Central memory CD8-positive, alpha-beta T cell (primary cell): ENCODE results near the gene KDM5B.
A peak's percentile ranks its signal among the peaks of the same experiment; 100 is the strongest.

Experiments
- ATAC-seq: fragments of 150-1000 bp; cut with Tn5 transposase; replicated peaks from 2 replicates; pipeline ENCODE4 v1.10.0; 2022; ENCODE audit warnings: mild to moderate bottlenecking, moderate FRiP score, moderate number of reproducible peaks; ENCODE audit not compliant: poor library complexity, severe bottlenecking; ENCODE audit errors: extremely low read depth
- DNase-seq, 2 donors: peaks; one replicate each; pipeline ENCODE4 v3.0.0; 2021; ENCODE audit warnings: low spot score in 2 of 2
- H3K27ac Mint-ChIP-seq: one replicate; pipeline ENCODE4 v1.8.0; 2022; ENCODE audit warnings: low read depth, mild to moderate bottlenecking, moderate library complexity, mixed read lengths
- H3K27me3 Mint-ChIP-seq: one replicate; pipeline ENCODE4 v1.8.0; 2022; ENCODE audit warnings: mixed read lengths
- H3K36me3 Mint-ChIP-seq: one replicate; pipeline ENCODE4 v1.8.0; 2022; ENCODE audit warnings: mild to moderate bottlenecking, moderate library complexity, mixed read lengths; ENCODE audit not compliant: insufficient read depth
- H3K4me1 Mint-ChIP-seq: one replicate; pipeline ENCODE4 v1.8.0; 2022; ENCODE audit warnings: mixed read lengths
- H3K4me3 Mint-ChIP-seq: one replicate; pipeline ENCODE4 v1.8.0; 2022; ENCODE audit warnings: mild to moderate bottlenecking, moderate library complexity, mixed read lengths
- H3K9me3 Mint-ChIP-seq: one replicate; pipeline ENCODE4 v1.8.0; 2022; ENCODE audit warnings: mixed read lengths

The KDM5B gene

DNA sequence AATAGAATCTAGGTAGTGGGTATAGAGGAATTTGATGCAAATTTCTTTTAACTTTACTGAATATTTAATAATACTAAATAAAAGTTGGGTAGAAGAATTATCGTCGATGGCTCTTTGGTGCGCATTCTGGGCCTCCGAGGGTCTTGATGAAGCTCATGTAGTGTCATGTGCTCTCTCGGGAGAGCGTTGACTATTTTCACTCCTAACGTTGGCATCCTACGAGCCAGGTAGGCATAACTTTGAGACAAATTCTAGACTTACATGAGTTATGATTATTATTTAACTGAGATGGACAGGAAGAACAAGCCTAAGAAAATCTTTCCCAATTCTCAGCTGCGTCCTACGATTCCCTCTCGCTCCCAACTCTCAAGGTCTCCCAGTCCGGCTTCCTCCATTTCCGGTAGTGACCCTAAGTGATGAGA, 2.0 kb upstream of the KDM5B start:
- no peak for ATAC-seq
- H3K4me1 Mint-ChIP-seq: peaks cover 41% of the 10 kb centered on the region
- no peaks in the 10 kb centered on the region for H3K27me3 Mint-ChIP-seq
- no peaks in the 10 kb centered on the region for H3K9me3 Mint-ChIP-seq
- peak overlapping the region; percentile 77 for H3K4me3 Mint-ChIP-seq
- H3K36me3 Mint-ChIP-seq: peaks cover 4% of the 10 kb centered on the region
- DNase-seq: no peak
- peak overlapping the region; percentile 23 for H3K27ac Mint-ChIP-seq

DNA sequence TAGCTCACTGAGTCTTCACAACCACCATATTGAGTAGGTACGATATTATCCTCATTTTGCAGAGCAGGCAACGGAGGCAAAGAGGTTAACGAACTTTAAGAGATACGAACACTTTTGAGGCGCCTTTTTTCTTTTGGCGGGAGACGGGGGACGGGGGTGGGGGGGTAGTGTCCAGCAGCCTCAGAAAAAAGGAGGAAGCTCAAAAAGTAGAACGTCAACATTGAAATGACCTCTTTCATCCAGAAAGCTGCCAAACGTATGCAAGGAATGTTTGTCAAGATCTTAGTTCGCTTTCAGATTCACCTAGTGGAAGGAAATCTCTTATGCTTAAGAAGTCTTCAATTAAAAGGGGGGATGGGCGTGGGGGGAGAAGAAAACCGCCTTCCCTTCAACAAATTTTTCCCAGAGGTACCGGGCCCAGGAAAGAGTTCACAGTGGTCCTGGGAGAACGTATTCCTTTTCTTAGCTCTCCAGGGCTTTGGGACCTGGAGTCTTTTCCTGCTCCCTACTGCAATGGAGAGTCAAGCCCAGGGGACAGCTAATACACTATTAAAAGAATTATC, 1.5 kb upstream of the KDM5B start:
- peaks cover 42% of the 10 kb centered on the region for H3K4me1 Mint-ChIP-seq

DNA sequence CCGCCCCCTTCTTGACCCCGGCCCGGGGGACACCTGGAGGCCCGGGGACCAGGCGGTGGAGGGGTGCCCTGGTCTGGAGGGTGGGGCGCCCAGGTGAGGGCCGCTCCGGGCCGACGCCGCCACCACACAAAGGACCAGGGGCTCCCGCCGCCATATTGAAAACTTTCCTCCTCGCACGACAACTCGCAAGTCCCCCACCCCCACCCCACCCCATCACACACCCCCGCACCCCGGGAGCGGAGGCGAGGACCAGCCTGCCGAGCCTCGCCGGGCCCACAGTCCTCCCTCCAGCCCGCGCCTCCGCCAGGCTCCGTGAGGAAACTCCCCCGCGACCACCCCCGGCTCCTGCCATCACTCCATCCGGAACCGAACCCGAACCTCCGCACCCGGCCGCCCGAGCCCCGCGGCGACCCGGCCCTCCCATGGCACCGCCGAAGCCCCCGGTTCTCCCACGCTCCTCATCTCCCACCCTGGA, 733 bp downstream of the KDM5B start:
- H3K4me3 Mint-ChIP-seq: peak overlapping the region; percentile 77
- H3K27ac Mint-ChIP-seq: peak overlapping the region; percentile 1
- H3K4me1 Mint-ChIP-seq: peaks cover 42% of the 10 kb centered on the region
- ATAC-seq (peak; percentile 41), DNase-seq (no peak)
- H3K9me3 Mint-ChIP-seq: no peaks in the 10 kb centered on the region
- H3K36me3 Mint-ChIP-seq: peaks cover 4% of the 10 kb centered on the region
- no peaks in the 10 kb centered on the region for H3K27me3 Mint-ChIP-seq

More for the DNA sequence above, 1.5 kb upstream of the KDM5B start:
- Mint-ChIP-seq H3K27ac (no peak overlapping the region), H3K27me3 (no peaks in the 10 kb centered on the region), H3K36me3 (peaks cover 4% of the 10 kb centered on the region), H3K4me3 (peak overlapping the region; percentile 77), H3K9me3 (no peaks in the 10 kb centered on the region)
- DNase-seq: no peak
- ATAC-seq: no peak

DNA sequence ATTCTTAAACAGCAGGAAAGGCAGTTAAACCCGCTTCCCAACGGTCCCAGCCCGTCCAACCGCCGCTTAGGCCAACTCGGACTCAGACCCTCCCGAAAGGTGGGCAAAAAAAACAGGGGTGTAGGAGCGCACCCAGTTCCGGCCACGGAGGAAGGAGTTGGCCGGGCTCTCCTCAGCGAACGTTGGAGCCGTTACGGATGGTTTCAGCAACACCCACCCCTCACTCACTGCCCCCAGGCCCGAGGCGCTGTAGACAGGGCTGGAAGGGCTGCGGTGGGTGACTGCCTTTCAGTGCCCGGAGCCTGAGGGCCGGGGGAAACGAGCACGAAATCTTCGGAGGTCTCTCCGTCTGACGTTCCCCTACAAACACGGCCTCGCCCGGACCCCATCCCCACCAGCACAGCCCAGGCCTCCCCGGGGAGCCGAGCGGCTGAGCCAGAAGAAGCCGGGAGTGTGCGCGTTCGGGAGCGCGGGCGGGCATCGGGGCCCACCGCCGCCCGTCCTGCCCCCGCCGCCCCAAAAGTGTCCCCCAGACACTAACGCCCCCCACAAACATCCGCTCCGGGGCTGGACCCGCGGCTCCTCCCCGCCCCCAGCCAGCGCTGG, 1.3 kb downstream of the KDM5B start:
- peaks cover 42% of the 10 kb centered on the region for H3K4me1 Mint-ChIP-seq
- no peaks in the 10 kb centered on the region for H3K27me3 Mint-ChIP-seq
- H3K27ac Mint-ChIP-seq: peak overlapping the region; percentile 59
- no peak for DNase-seq
- no peak for ATAC-seq
- peaks cover 4% of the 10 kb centered on the region for H3K36me3 Mint-ChIP-seq
- H3K4me3 Mint-ChIP-seq: peak overlapping the region; percentile 77
- H3K9me3 Mint-ChIP-seq: no peaks in the 10 kb centered on the region

DNA sequence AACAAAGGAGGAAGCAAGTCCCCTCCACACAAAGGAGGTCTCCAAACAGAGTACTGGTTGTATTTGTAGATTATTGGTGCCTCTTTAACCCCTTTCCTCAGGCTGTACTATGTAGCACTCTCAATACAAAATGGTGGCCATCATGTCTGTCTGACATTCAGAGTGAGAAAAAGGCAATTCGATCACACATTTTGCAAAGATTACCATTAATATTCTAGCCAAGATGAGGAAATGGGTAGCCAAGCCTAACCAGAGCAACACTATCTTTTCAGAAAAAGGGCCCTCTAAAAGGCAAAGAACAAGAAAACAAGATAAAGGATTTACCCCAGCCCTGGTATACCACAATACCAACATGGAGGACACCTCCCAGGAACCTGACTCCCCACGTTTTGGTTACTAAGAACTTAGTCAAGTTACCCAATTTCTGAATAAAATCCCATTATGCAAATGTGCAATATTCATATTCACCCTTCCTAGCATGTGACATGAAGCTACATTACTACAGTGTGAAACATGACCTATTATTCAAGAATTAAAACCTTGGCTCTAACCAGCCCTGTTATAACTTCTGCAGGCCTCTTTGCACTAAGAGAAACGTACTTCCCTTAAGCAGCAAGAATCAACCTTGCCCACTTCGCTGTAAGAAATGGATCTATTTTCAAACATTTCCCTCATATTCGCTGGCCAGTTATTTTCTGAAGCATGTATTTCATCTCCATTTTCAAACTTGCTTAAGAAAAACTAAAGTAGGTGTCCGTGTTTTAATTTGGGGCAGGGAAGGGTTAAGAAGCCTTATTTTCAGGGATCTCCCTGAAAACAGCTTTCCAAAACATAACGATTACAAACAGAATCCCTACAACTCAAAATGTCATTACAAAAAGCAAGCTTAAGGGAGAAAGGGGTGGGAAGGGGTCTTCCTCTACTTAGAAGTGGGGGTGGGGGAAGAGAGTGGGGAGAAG, 2.1 kb downstream of the KDM5B start:
- H3K27me3 Mint-ChIP-seq: no peaks in the 10 kb centered on the region
- DNase-seq (no peak), ATAC-seq (no peak)
- peaks cover 4% of the 10 kb centered on the region for H3K36me3 Mint-ChIP-seq
- H3K9me3 Mint-ChIP-seq: no peaks in the 10 kb centered on the region
- peak overlapping the region; percentile 59 for H3K27ac Mint-ChIP-seq
- peak overlapping the region; percentile 77 for H3K4me3 Mint-ChIP-seq
- H3K4me1 Mint-ChIP-seq: peaks cover 34% of the 10 kb centered on the region

DNA sequence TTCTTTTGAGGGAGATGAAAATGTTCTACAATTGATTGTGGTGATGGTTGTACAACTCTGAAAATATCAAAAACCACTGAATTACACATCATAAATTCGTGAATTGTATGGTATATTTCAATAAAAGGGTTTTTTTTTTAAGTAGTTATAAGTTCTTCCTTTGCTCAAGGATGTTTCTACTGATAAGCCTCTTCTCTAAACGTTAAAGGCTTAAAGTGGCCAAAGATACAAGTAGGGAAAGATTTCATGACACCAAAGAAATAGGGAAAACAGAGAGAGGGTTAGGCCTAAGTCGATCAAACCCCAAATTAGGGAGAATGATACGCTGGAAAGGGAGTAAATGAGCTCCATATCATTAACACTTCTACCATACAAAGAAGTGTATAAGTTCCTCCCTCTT, 4.1 kb downstream of the KDM5B start:
- DNase-seq: no peak
- no peaks in the 10 kb centered on the region for H3K27me3 Mint-ChIP-seq
- H3K9me3 Mint-ChIP-seq: no peaks in the 10 kb centered on the region
- peaks cover 7% of the 10 kb centered on the region for H3K36me3 Mint-ChIP-seq
- ATAC-seq: no peak
- no peak overlapping the region for H3K4me3 Mint-ChIP-seq
- H3K4me1 Mint-ChIP-seq: peaks cover 32% of the 10 kb centered on the region
- no peak overlapping the region for H3K27ac Mint-ChIP-seq

DNA sequence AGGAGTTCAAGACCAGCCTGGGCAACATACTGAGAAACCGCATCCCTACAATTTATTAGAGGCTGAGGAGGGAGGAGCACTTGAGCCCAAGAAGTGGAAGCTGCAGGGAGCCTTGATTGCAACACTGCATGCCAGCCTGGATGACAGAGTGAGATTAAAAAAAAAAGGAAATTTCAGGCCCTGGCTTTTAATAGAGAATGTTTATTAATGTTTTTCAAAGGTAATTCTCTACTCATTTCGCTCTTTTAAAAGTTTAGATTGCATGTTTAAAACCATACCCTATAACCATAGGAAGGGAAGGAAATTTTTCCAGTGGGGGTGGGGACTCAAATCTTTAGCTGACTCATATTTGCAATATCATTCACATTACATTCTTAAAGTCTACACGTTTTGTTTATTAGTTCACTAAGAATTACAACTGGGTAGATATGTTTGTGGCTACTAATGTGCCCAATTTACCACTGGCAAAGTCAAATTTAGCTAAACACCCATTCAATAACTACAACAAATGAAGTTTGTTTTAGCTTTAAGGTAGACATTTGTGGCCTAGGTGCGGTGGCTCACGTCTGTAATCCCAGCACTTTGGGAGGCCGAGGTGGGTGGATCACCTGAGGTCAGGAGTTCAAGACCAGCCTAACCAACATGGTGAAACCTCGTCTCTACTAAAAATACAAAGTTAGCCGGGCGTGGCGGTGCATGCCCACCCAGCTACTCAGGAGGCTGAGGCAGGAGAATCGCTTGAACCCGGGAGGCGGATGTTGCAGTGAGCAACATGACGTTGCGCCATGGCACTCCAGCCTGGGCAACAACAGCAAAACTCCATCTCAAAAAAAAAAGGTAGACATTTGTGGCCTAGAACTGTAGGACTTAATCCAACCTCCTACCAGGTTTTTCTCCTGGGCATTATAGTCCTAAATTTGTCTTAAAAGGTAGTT, 5.0 kb downstream of the KDM5B start:
- peaks cover 24% of the 10 kb centered on the region for H3K4me1 Mint-ChIP-seq
- H3K9me3 Mint-ChIP-seq: no peaks in the 10 kb centered on the region
- ATAC-seq (no peak), DNase-seq (no peak)
- H3K4me3 Mint-ChIP-seq: no peak overlapping the region
- H3K27ac Mint-ChIP-seq: no peak overlapping the region
- H3K36me3 Mint-ChIP-seq: peaks cover 5% of the 10 kb centered on the region
- H3K27me3 Mint-ChIP-seq: no peaks in the 10 kb centered on the region

DNA sequence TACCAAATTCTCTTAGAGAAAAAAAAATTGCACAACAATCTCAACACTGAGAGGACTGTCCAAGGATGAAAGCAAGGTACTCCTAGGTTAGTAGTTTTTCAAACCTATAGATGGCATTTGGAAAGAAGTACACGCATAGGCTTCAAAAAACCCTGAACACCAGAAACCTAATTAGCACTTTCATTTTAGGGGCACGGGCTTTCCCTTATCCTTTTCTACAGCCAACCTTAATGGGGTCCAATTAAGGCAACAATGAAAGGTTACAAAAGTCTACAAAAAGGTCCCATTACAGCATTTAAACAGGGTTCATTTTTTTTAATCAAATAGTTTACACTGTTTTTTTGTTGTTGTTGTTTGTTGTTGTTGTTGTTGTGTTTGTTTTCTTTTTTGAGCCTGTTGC, 6.2 kb downstream of the KDM5B start:
- Mint-ChIP-seq H3K36me3 (peaks cover 5% of the 10 kb centered on the region), H3K27me3 (no peaks in the 10 kb centered on the region), H3K27ac (no peak overlapping the region), H3K4me3 (no peak overlapping the region), H3K9me3 (no peaks in the 10 kb centered on the region), H3K4me1 (peaks cover 33% of the 10 kb centered on the region)
- no peak for DNase-seq
- ATAC-seq: no peak

DNA sequence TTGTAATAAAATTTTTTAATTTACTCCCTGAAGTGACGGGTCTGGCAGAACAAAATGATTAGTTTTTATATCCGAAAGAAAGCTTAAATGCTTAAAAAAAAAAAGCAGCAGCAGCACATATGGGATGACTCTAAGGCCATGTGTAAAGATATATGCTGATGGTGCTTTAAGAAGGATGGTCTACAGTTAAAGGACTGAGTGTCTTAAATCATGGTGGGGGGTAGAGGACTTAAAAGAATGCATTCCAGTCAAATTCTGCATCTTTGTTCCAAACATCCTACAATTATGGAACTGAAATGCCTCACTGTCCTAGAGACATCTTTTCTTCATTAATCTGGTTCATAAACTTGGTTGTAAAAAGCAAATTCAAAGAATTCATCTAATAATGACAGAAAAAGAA, 7.0 kb downstream of the KDM5B start:
- H3K36me3 Mint-ChIP-seq: peaks cover 5% of the 10 kb centered on the region
- peaks cover 35% of the 10 kb centered on the region for H3K4me1 Mint-ChIP-seq
- H3K9me3 Mint-ChIP-seq: no peaks in the 10 kb centered on the region
- no peaks in the 10 kb centered on the region for H3K27me3 Mint-ChIP-seq
- DNase-seq: no peak
- H3K27ac Mint-ChIP-seq: no peak overlapping the region
- no peak for ATAC-seq
- H3K4me3 Mint-ChIP-seq: no peak overlapping the region

DNA sequence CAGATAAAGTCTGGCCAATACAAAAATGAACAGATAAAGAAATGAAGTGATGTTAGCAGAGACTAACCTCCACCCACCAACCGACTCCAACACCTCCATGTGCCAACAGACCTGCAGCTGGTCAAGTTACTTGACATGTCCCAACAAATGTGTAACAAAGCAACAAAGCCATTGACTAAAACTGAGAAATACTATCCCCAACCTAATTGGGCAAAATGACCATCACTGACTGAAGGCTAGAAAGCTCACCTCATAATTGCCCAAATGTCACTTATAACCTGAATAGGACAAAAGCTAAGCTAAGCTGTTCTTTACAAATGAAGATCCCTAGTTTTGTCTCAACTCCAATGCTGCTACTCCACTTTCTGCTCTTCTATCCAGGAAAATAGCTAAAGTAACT, 7.5 kb downstream of the KDM5B start:
- ATAC-seq (no peak), DNase-seq (no peak)
- H3K27ac Mint-ChIP-seq: no peak overlapping the region
- no peak overlapping the region for H3K4me3 Mint-ChIP-seq
- H3K4me1 Mint-ChIP-seq: peaks cover 33% of the 10 kb centered on the region
- H3K36me3 Mint-ChIP-seq: peaks cover 5% of the 10 kb centered on the region
- H3K27me3 Mint-ChIP-seq: no peaks in the 10 kb centered on the region
- H3K9me3 Mint-ChIP-seq: no peaks in the 10 kb centered on the region

DNA sequence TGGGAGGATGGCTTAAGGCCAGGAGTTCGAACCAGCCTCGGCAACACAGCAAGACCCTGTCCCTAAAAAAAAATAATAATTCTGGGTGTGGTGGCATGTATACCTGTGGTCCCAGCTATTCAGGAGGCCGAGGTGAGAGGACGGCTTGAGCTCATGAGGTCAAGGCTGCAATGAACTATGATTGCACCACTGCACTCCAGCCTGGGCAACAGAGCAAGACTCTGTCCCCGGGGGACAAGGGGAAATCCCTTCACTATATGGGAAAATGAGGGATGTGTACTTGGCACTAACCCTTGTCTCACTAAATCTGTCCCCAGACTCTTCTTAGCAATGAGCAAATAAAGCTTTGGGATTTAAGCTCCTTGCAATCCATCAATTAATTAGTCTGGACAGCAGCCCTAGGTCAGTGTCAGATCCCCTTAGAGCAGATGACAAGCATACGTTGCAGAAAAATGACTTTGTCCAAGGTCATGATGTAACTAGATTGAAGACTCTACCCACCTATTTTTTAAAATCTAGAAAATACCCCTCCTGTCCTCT, 9.4 kb downstream of the KDM5B start:
- DNase-seq: no peak
- H3K36me3 Mint-ChIP-seq: peaks cover 5% of the 10 kb centered on the region
- peaks cover 27% of the 10 kb centered on the region for H3K4me1 Mint-ChIP-seq
- no peak for ATAC-seq
- no peaks in the 10 kb centered on the region for H3K9me3 Mint-ChIP-seq
- H3K27me3 Mint-ChIP-seq: no peaks in the 10 kb centered on the region
- no peak overlapping the region for H3K4me3 Mint-ChIP-seq
- H3K27ac Mint-ChIP-seq: no peak overlapping the region

DNA sequence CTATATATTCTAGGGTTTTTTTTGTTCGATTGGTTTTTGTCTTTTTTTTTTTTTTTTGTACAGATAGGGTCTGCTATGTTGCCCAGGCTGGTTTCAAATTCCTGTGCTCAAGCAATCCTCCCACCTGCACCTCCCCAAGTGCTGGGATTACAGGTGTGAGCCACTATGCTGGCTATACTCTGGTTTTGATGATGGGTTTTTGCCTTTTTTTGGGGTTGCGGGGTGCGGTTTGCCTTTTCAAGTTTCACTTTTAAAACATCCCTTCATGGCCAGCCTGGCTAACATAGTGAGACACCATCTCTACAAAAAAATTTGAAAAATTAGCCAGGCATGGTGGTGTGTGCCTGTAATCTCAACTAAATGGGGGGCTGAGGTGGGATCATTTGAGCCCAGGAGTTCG, 10.0 kb downstream of the KDM5B start:
- no peak for ATAC-seq

More for the DNA sequence above, 10.0 kb downstream of the KDM5B start:
- no peak for DNase-seq
- Mint-ChIP-seq H3K27ac (no peak overlapping the region), H3K4me3 (no peak overlapping the region), H3K27me3 (no peaks in the 10 kb centered on the region), H3K9me3 (no peaks in the 10 kb centered on the region), H3K36me3 (peaks cover 5% of the 10 kb centered on the region), H3K4me1 (peaks cover 27% of the 10 kb centered on the region)
